Middle frontal gyrus (tissue), 1 donor: ENCODE data around the gene CFAP57.

Experiments used
- DNase-seq: peaks from one replicate; pipeline ENCODE4 v3.0.0-alpha.2; 2015; ENCODE audit warnings: low spot score; ENCODE audit errors: extremely low spot score

The CFAP57 gene

DNA sequence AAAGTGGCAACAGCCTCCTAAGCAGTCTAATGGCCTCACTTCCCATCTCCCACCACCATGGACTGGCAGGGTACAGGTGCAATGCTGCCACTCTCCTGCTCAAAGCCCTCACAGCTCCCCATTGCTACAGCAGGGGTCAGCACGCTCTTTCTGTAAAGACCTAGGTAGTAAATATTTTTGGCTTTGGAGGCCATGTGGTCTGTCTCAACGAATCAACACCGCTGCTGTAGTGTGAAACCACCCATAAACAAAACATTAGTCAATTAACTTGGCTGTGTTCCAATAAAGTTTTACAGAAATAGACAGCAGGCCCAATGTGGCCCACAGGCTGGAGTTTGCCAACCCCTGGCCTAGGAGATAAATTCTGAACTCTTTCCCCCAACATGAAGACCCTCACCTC, 53.0 kb downstream of the CFAP57 start:
- no peak for DNase-seq

DNA sequence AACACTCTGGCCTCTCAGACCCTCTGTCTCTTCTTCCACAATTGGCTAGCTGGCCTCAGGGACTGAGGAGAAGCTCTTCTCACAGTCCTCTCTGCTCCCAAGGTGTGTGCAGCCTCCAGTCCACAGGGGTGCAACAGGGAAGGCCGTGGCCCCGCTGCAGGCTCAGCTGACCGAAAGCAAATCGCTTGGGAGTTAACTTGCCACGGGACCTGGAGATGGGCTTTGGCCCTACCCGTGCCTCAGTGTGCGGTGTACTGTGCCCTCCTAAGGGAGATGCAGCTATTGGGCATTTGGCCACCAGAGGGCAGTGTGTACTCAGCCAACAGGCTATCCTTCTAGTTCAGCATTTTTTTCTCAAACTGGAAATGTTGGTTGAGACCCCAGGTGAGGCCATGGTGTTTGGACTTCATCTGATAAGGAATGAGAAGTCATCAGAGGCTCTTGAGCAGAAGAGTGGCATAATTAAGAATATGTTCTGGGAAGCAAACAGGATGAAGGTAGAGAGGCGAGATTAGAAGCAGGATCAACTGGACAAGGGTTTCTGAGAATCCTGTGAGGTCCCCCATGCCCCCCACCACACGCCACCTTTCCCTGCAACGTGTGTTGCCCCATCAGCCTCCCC, 55.1 kb downstream of the CFAP57 start:
- peak; percentile 65 for DNase-seq

DNA sequence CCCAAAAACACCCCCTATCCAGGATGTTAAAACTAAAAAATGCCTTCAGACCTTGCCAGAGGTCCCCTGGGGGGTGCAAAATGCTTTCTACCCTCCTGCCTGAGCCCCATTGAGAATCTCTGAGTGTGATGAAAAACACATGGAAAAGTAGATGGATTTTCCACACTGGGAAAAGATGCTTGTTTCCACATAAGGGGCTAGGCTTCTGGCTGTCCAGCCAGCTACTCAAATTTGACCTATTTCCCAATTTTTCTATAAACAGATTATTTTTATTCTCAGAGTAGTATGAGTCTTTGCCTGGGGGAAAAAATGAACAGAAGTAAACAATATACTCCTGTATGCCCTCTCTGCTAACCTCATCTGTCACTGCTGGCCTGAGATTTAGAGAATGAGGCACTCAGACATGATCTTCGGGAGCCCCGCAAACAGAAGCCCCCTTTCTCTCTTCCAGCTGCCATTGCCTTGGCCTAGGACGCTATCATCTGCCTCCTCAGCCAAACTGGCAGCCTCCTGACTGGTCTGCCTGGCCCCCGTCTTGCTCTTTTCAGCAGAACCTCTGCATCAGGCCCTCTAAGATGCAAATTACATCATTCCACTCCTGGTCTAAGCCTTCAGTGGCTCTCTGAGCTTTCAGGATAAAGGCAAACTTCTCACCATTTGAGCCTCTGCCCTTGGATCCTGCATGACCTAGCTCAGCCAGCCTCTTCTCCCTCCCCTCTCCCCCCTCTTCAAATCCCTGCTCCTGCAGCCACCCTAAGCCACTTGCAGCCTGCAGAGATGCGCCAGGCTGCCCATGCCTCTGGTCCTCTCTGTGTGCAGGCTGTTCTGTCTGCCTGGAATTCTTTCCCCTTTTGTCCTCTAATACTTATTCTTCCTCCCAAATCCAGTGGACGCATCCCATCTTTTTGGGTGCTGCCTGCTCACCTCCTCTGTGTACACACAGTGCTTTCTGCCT, 58.0 kb downstream of the CFAP57 start:
- DNase-seq: no peak

DNA sequence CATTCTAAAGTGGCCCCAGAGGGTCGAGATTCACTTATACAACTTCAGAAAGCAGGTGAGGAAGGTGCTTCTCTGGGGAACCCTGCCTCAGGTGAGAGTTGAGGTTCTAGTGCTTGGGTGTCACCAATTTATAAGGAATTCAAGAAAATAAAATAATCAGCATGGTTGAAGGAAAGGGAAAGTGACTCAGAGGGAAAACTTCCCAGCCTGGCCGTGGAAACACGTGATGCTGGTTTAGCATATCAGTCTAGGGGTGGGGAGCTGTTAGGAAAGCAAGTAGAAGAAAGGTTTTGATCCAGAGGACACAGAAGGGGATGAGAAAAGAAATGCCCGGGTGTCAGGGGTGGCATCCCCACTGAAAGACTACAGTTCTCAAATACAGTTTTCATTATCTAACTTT, 59.9 kb downstream of the CFAP57 start:
- DNase-seq: no peak

DNA sequence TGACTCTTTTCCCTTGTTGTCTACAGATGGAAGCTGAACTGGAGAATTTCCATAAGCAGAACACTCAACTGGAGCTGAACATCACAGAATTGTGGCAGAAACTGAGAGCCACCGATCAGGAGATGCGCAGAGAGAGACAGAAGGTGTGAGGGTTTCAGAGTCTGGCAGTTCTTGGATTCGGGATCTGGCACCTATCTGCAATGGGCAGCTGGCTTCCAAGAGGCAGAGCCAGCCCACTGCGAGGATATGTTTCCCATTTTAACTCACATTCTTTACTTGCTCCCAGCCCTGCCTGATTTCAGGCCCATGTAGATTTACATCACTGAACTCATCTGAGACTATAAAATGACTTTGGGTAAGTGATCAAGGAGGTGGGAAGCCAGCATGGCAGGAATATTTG, 60.4 kb downstream of the CFAP57 start:
- DNase-seq: peak; percentile 58

DNA sequence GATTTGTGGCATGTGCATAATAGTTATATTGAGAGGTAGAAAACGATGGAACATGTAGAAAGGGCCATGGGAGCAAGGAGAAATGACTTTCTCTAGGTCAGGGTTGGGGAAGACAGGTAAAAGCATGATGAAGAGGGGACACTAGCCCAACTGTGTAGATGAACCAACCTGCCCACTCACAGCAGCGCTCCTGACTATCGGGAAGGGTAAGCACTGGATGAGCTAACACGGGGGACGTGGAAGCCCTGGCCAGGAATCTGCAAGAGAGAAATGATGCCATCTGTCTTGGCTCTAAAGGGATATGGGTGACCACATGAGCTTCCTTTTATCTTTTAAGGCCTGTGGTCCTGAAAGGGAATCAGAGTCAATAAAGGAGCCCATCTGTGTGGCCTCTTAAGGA, 61.5 kb downstream of the CFAP57 start:
- no peak for DNase-seq

DNA sequence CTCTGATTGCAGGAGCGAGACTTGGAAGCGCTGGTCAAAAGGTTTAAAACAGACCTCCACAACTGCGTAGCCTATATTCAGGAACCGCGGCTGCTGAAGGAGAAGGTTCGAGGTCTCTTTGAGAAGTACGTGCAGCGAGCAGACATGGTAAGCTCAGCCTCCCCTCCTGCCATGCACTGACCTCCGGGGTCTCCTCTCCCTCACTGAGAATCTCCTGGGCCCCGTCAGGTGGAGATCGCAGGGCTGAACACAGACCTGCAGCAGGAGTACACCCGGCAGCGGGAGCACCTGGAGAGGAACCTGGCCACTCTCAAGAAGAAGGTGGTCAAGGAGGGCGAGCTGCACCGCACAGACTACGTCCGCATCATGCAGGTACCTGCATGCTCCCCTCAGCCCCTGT, 62.1 kb downstream of the CFAP57 start:
- no peak for DNase-seq

DNA sequence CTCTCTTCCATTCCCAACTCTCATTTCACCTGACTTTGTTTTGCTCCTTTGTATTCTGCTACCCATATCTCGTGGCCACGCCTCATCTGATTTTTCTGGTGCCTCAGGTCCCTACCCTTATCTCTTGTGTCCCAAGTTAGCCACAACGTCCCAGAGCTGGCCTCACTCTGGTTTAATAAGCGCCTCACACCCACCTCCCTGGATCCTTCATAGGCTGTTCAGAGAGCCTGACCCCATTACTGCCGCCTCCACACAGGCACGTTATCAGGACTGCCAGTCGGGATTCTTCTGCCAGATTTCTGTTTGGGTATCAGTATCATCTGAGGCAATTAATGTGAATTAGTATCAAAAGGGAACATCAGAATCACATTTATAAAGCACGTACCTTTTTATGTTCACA, 62.9 kb downstream of the CFAP57 start:
- DNase-seq: no peak

DNA sequence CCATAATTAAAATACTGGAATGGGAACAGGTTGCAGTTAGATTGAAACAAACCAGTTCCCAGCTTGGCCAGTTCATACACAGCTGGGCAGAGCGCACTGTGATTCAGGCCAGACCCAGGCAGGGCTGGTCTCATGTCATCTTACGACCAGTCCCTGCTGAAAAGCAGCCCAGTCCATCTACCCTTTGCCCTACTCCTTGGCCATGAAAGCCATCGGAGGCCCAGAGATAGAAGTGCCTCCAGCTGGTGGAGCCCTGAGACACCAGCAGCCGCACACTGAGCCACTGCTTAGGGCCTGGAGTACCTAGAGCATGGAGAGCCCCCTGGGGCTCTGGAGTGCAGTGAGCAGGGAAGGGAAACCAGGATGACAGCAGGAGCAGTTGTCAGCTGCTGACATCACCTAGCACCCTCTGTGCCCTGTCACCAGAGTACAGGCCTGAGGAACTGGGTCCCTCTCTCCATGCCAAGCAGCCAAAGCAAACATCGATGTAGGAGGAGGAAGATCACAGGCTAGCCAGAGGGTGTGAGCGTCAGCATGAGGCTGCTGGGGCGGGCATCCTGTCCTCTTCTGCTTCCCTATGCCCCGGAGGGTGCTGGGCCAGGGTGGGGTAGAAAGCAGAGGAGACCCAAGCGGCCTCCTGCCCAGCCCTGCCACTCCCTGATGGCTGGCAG, 63.5 kb downstream of the CFAP57 start:
- no peak for DNase-seq

DNA sequence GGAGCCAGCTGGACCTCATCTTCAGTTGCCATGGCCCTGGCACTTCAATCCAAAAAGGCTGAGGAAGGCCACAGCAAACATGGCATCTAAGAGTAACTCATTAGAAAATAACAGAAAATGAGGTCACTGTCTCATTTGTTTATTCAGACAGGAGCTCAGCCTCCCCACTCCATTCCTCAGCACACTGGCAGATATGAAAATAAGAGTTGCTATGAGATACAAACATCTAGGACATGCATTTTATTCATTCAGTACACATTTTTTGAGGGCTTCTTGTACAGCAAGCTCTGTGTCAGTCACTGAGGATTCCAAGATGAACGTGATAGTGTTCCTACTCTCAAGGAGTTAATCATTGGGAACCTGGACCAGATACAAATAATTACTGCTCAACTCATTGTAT, 65.0 kb downstream of the CFAP57 start:
- DNase-seq: no peak

DNA sequence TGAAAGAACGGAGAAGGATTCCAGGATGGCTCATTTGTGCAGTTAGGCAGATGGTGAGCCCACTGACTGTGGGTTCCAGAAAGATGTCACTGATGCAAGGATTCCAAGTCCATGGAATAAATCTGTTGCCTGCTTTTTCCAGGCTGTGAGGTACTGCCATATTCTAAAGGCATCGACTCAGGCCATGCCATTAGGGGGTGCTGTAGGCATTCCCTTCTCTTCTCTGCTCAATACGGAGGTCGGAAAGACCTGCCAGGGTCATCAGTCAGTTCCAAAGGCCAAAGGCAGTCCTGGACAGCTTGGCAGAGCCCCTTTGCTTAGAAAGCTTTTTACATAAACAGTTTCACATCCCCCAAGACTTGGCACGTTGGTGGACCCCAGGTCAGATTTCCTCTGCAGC, 66.0 kb downstream of the CFAP57 start:
- DNase-seq: peak; percentile 65

DNA sequence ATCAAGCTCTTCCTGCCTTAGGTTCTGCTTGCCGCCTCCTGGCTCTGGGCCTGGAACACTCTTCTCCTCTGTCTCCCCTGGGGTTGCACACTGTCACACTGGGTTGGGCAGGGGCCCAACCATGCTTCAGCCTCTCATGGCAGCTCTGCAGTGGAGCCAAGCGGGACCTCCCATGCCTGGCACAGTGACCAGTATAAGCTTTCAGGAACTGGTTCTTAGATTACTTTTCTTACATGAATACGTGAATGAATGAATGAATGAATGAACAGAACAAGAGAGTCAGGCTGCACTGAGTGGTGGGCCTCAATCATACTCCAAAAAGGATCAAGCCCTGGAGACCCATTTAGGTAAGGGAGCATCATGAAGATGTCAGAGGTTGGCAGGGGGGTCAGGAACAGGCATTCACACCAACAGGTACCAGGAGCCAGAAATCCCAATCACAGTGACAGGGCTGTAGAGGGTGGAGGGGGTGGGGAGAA, 66.9 kb downstream of the CFAP57 start:
- no peak for DNase-seq

DNA sequence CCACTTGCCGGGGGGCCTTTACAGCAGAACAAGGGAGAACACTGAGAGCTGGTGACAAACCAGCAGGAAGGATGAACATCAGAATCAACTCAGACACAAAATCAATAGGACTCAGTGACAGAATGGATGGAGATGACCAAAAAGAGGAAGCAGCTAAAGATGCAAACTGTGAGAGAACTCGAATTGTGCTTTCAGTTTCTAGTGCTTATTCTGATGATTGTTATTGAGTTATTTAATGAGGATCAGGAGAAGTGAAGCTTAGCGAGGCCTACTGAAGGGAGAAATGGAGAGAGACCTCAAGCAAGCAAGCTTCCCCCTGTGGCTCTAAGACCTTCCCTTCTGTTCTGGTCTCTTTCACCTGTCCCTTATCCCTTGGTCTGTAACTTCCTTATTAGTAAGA, 67.4 kb downstream of the CFAP57 start:
- no peak for DNase-seq

DNA sequence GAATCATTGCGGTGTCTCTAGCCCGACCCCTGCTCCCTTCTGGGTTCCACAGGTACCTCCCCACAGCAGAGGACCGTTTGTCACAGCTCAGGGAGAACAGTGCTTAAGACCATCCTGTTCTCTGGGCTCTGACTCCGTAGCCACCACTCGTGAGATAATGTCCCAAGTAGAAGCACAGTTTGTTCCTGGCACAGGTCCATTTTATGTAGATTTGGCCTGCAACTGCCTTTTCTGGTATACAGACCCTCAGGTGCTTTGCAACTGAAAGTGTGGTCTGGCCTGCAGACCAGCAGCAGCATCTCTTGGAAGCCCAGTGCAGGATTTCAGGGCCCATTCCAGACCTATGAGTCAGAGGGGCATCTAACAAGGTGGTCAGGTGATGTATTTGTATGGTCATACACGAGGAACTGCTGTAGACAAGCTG, 69.3 kb downstream of the CFAP57 start:
- DNase-seq: no peak

DNA sequence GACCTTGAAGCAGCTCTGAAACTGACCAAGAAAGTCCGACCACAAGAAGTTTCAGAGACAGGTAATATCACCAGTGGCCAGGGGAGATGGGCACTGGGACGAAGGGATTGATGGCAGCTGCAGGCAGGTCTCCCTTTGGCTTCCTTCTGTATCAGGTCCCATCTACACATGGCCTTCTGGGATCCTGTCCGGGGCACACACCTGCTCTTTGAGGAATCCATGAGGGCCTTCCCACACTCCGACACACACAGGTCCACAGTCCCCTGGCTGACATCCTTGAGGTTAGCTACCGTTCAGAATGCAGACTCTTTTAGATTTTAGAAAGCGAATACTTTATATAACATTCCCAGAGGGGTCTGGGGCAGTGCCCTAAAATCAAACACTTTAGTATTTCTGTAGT, 71.2 kb downstream of the CFAP57 start:
- DNase-seq: no peak

DNA sequence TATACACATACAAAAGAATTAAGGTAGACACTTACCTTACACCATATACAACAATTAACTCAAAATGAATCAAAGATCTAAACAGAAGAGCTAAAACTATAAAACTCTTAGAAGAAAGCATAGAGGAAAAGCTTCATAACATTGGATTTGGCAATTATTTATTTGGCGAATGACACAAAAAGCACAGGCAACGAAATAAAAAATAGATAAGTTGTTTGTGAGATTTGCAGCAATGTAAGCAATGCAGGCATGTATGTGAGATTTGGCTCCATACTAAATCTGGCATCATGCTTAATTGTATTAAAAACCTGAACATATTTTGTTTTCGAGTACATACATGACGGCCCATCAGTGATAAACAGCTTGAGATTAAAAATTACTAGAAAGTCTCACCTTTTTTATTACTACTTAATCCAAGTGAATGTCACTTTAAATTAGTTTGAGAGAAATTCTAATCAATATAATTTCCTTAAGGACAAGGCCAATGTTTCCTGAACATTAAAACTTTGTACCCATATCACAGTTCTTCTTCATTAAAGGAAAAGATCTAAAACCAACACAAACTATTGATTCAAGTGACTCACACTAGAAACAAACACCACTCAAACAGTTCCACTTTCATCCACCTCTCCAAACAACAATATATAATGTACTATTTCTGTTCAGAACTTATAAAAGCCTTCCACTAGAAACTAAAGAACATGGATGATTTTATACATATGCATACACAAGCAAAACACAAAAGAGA, 74.5 kb downstream of the CFAP57 start:
- DNase-seq: no peak

DNA sequence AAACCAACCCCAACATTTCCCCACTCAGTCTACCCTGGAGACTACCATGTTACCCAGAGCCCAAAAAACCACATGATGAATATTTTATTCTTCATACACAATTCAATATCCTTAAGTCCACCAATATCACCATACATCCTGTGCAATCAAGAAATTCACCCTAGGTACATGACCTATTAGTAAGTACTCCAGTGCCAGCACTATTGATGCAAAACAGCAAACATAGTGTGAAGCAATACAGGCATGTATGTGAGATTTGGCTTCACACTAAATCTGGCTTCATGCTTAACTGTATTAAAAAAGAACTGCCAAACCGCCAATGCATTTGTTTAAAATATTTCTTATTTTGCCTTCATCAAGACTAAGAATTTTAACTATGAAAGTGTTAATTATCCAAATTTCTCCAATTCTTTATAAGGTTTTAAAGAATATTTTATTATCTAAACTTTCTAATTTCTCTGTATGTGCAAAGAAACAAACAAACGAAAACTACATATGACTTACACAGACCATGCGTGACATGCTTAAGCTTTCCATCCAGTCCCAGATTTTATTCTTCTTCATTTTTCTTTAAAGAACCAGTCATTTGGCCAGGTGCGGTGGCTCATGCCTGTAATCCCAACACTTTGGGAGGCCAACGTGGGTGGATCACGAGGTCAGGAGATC, 75.3 kb downstream of the CFAP57 start:
- DNase-seq: no peak

DNA sequence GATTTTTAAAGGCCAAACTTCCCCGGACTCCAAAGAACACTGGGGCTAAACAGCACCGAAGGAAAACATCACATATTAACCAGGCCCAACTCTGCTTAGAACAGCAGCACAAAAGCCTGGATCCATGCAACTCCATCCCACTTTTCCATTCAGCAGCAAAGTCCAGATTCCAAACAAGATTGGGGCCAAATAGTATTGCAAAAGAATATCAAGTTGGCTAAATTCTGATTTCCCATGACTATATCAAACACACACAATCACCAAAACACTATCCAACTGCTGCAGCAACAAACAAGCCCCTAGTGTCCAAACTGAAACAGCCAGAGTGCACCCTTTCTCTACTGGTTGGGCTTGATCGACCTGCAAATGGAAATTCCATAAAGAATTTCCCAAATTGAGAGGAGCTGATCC, 78.2 kb downstream of the CFAP57 start:
- no peak for DNase-seq

DNA sequence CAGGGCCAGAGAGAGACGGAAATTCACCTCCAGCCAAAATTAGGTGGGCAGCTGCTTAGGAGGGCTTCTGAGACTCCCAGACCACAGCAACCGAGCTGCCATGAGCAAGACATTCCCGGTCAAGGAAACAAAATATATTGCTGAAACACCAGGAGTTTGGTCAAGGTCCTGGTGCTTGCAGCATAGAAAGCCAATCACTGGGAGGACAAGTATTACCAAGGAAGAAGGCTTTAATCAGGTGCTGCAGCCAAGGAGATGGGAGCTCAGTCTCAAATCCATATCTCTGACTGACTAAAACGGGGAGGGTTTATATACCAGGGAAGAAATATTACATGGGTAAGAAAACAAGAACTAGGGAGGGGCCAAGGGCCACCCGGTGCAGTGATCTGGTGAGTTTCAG, 78.9 kb downstream of the CFAP57 start:
- no peak for DNase-seq

DNA sequence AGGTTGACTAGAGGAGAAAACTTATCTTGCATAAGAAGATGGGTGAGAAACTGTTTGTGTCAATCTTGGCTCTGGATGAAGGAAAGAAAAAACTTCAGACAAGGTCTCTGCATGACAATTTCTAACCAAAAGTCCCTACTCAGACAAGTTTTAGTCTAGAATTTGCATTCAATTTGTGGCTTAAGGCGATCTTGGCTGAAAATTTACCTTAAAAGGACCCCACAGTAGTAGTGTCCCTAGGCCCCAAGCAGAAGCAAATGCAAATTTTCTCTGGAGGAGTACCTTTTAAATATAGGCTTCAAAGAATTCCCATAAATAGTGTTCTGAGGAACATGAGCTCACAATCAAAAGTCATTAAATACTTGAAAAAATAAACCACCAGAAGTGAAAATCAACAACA, 80.1 kb downstream of the CFAP57 start:
- DNase-seq: no peak

DNA sequence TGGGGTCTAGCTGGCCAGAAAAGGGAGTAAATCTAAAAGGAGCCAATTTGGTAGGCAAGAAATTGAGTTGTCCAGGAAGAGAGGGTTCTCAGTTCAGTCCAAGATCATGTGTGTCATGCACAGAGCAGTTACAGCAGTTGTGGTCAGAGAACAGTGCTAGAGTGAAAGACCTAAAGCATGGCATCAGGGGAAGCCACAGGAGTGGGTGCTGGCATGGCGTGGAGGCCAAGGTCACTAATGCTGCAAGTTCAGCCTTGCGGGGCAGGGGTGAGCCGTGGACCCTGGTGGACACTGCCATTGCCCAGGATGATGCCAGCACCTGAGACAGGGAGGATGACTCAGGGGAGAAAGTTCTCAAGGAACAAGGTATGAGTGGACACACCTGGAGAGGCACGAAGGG, 81.0 kb downstream of the CFAP57 start:
- DNase-seq: no peak
